SK-N-SH (cell line): ENCODE results near the gene C1D.
"Not testable (repeated sequence)": the region's sequence is repeated elsewhere in the genome, so short reads cannot be mapped to it uniquely, and the experiment has no call there.

ENCODE experiments used
- CTCF ChIP-seq: fragments of 200-600 bp; sonication (generic); IDR thresholded peaks from 2 replicates; pipeline ENCODE4 v1.6.1; 2017; ENCODE audit warnings: antibody characterized with exemption, mild to moderate bottlenecking, moderate library complexity
- GABPA ChIP-seq: IDR thresholded peaks from 2 replicates; pipeline ENCODE4 v1.4.0; 2012; ENCODE audit warnings: low read depth, mild to moderate bottlenecking
- GATA2 ChIP-seq: sonication (generic); formaldehyde crosslinking; IDR thresholded peaks from 2 replicates; pipeline ENCODE4 v1.5.0; 2020; ENCODE audit warnings: mild to moderate bottlenecking, missing genetic modification reagents
- JUND ChIP-seq: IDR thresholded peaks from 2 replicates; pipeline ENCODE4 v1.4.0; 2012
- MXI1 ChIP-seq: IDR thresholded peaks from 2 replicates; pipeline ENCODE4 v1.6.1; 2012; ENCODE audit warnings: mild to moderate bottlenecking, low read depth, low read length, improper control_type of control experiment
- POLR2AphosphoS5 ChIP-seq: IDR thresholded peaks from 2 replicates; pipeline ENCODE4 v1.6.1; 2012; ENCODE audit warnings: low read depth, low read length
- RCOR1 ChIP-seq: fragments of 150-350 bp; IDR thresholded peaks from 2 replicates; pipeline ENCODE4 v1.6.1; 2017; ENCODE audit warnings: antibody characterized with exemption, low read length
- TAF1 ChIP-seq: IDR thresholded peaks from 2 replicates; pipeline ENCODE4 v1.6.1; 2012; ENCODE audit warnings: low read depth, mild to moderate bottlenecking, low read length, moderate library complexity, borderline replicate concordance
- TCF12 ChIP-seq: IDR thresholded peaks from 2 replicates; pipeline ENCODE4 v1.4.0; 2012
- TEAD4 ChIP-seq: IDR thresholded peaks from 2 replicates; pipeline ENCODE4 v1.4.0; 2012; ENCODE audit warnings: mild to moderate bottlenecking, borderline replicate concordance; ENCODE audit not compliant: insufficient read depth
- YY1 ChIP-seq: IDR thresholded peaks from 2 replicates; pipeline ENCODE4 v1.4.0; 2012; ENCODE audit warnings: low read depth, mild to moderate bottlenecking
- TF ChIP-seq, protein P1 (sequence below): fragments of 150-350 bp; IDR thresholded peaks from 2 replicates; pipeline ENCODE4 v1.6.1; 2016; ENCODE audit warnings: mild to moderate bottlenecking, low read depth, low read length
- TF ChIP-seq, protein P2 (sequence below): IDR thresholded peaks from 2 replicates; pipeline ENCODE4 v1.6.1; 2012; ENCODE audit warnings: mild to moderate bottlenecking, low read depth, low read length, moderate library complexity

DNA sequence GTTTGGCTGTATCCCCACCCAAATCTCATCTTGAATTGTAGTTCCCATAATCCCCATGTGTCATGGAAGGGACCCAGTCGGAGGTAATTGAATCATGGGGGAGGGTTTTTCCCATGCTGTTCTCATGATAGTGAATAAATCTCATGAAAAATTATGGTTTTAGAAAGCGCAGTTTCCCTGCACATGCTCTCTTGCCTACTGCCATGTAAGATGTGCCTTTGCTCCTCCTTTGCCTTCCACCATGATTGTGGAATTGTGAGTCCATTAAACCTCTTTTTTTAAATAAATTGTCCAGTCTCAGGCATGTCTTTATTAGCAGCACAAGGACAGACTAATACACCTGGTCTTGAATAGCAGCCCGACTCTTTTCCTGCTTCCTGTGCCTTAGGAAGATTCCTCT is 68.7 kb downstream of the C1D start:
- TF ChIP-seq TAF1, CTCF, RCOR1, GATA2, TCF12, POLR2AphosphoS5, TEAD4, MXI1, GABPA, JUND, YY1: not testable (repeated sequence)
- TF ChIP-seq, protein P1, sequence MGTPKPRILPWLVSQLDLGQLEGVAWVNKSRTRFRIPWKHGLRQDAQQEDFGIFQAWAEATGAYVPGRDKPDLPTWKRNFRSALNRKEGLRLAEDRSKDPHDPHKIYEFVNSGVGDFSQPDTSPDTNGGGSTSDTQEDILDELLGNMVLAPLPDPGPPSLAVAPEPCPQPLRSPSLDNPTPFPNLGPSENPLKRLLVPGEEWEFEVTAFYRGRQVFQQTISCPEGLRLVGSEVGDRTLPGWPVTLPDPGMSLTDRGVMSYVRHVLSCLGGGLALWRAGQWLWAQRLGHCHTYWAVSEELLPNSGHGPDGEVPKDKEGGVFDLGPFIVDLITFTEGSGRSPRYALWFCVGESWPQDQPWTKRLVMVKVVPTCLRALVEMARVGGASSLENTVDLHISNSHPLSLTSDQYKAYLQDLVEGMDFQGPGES, result not testable (repeated sequence)
- TF ChIP-seq, protein P2, sequence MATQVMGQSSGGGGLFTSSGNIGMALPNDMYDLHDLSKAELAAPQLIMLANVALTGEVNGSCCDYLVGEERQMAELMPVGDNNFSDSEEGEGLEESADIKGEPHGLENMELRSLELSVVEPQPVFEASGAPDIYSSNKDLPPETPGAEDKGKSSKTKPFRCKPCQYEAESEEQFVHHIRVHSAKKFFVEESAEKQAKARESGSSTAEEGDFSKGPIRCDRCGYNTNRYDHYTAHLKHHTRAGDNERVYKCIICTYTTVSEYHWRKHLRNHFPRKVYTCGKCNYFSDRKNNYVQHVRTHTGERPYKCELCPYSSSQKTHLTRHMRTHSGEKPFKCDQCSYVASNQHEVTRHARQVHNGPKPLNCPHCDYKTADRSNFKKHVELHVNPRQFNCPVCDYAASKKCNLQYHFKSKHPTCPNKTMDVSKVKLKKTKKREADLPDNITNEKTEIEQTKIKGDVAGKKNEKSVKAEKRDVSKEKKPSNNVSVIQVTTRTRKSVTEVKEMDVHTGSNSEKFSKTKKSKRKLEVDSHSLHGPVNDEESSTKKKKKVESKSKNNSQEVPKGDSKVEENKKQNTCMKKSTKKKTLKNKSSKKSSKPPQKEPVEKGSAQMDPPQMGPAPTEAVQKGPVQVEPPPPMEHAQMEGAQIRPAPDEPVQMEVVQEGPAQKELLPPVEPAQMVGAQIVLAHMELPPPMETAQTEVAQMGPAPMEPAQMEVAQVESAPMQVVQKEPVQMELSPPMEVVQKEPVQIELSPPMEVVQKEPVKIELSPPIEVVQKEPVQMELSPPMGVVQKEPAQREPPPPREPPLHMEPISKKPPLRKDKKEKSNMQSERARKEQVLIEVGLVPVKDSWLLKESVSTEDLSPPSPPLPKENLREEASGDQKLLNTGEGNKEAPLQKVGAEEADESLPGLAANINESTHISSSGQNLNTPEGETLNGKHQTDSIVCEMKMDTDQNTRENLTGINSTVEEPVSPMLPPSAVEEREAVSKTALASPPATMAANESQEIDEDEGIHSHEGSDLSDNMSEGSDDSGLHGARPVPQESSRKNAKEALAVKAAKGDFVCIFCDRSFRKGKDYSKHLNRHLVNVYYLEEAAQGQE, result not testable (repeated sequence)
